ENCODE data around the gene OTOG. TPM values are rescaled to one million over a fixed set of nuclear protein-coding genes. Genes with fewer than 3 reads are reported as not detected.

Gene OTOG
- total and polyA plus RNA-seq, 2 donors (not counting 3 experiments of a cell fraction or from before 2014, with no cell fraction given) = not detected

- Histone ChIP-seq H3K79me2 (ENCODE audit: control insufficient read depth, insufficient read depth, low read length) (no peaks in the 10 kb centered on the region), H3K9me3 (replicated peaks; ENCODE audit: control insufficient read depth, insufficient read depth, low read length) (no peaks in the 10 kb centered on the region), H2AFZ (ENCODE audit: low read depth, low read length) (no peak overlapping the region), H3K9me1 (replicated peaks; ENCODE audit: control insufficient read depth, extremely low read depth, insufficient read depth, low read length) (no peaks in the 10 kb centered on the region), H3K36me3 (ENCODE audit: control insufficient read depth in 2 of 2, extremely low read depth in 1 of 2, insufficient read depth in 2 of 2, low read length in 2 of 2) (no peaks in the 10 kb centered on the region), H3K4me2 (ENCODE audit: insufficient read depth, low read length) (no peak overlapping the region), H3K4me1 (ENCODE audit: control insufficient read depth, extremely low read depth, insufficient read depth, low read length) (no peaks in the 10 kb centered on the region), H3K27ac (ENCODE audit: insufficient read depth, low read depth, low read length) (no peak overlapping the region), H3K4me3 (replicated peaks in 1 of 3; ENCODE audit: insufficient read depth in 1 of 3, low read depth in 1 of 3, low read length in 3 of 3) (no peak overlapping the region), H4K20me1 (replicated peaks; ENCODE audit: control insufficient read depth, extremely low read depth, insufficient read depth, low read length) (no peaks in the 10 kb centered on the region), H3K9ac (replicated peaks; ENCODE audit: extremely low read depth, insufficient read depth, low read length) (no peak overlapping the region), H3K27me3 (ENCODE audit: control insufficient read depth in 2 of 2, insufficient read depth in 2 of 2, low read length in 2 of 2) (peaks cover 0 to 3% of the 10 kb centered on the region in 2 experiments)
- POLR2A ChIA-PET = no interaction called here
- dilution Hi-C loops (cut with MboI; ENCODE audit: extremely low pct_ligation_motif_present, low sequenced_read_pairs) (no loop called here), intact Hi-C loops (cut with micrococcal nuclease) (no loop called here)
- CTCF ChIA-PET = interaction anchor here (1.4 kb wide), 2 partner anchors 13 to 137 kb away, joined by 5 read pairs; no protein-coding TSS in a partner anchor
- no TSS peak for BruUV-seq (replicated peaks)
- no peak for DNase-seq (ENCODE audit: low read depth, low spot score)
- no peak for FAIRE-seq
- TF ChIP-seq POLR2AphosphoS5 (IDR thresholded peaks at IDR 0.05; ENCODE audit: insufficient read depth, low read depth, low read length) = no peak
- no peak for TF ChIP-seq CTCF (IDR thresholded peaks at IDR 0.05; ENCODE audit: extremely low read depth in 1 of 2, insufficient read depth in 1 of 2, low read depth in 1 of 2, low read length in 2 of 2)
- TF ChIP-seq JUN (IDR thresholded peaks at IDR 0.05; ENCODE audit: borderline replicate concordance, insufficient read depth, insufficient read length, low read depth) = no peak
- no peak for TF ChIP-seq POLR2A (IDR thresholded peaks at IDR 0.05; ENCODE audit: low read depth, low read length)
- TF ChIP-seq MAX (IDR thresholded peaks at IDR 0.05; ENCODE audit: insufficient read depth, insufficient read length) = no peak
- TF ChIP-seq EZH2 (IDR thresholded peaks at IDR 0.05; ENCODE audit: borderline replicate concordance, low read depth, low read length, severe bottlenecking) = no peak
- no peak for TF ChIP-seq FOS (IDR thresholded peaks at IDR 0.05; ENCODE audit: borderline replicate concordance, insufficient read depth, low read length)
- TF ChIP-seq MYC (IDR thresholded peaks at IDR 0.05; ENCODE audit: low read depth, low read length) = no peak
- TF ChIP-seq GATA2 (IDR thresholded peaks at IDR 0.05; ENCODE audit: insufficient read depth, insufficient read length, low read depth, low read length) = no peak
Observed at GRCh38 chr11:17521106-17521900, 25.8 kb upstream of the OTOG start.

Measured in endothelial cell of umbilical vein (primary cell).